ENCODE measurements around the gene MGP. TPM values are rescaled to one million over a fixed set of nuclear protein-coding genes. Genes with fewer than 3 reads are reported as not detected.

The MGP gene
- total RNA-seq, 4 donors from 2014 or later: 5.2 to 108 (median 41.4) TPM

DNA sequence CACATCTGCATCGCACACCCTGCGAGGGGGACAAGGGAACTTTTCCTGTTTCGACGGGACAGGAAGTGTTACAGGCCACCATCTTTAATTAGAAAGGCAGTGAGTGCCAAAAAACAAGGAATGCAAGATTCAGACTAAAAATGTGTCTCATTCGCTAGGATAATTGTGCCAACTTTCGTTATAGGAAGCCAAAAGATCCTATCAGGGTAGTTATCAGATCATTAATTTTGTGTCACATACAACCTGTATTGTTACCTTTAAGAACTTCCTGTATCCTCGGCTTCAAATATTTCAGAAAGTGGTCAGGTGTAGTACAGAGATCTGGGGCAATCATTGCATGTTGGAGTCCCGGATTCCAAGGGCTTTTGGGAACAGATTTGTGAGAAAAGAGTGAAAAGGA lies 19.2 kb upstream of the MGP start:
- 44 to 60% methylated on average over 5 to 8 of the region's 8 CpGs for WGBS, 2 donors
- DNase-seq: no peak
- Histone ChIP-seq H3K4me1 (peaks cover 4 to 35% (median 10%) of the 10 kb centered on the region in 3 donors), H3K27ac (peak overlapping the region; percentile 23 to 70 (median 59)), H3K4me3 (peak overlapping the region in 1 of 4 donors; percentile 23), H3K9me3 (no peaks in the 10 kb centered on the region), H3K27me3 (no peaks in the 10 kb centered on the region), H3K36me3 (no peaks in the 10 kb centered on the region)
- TF ChIP-seq, protein P1, sequence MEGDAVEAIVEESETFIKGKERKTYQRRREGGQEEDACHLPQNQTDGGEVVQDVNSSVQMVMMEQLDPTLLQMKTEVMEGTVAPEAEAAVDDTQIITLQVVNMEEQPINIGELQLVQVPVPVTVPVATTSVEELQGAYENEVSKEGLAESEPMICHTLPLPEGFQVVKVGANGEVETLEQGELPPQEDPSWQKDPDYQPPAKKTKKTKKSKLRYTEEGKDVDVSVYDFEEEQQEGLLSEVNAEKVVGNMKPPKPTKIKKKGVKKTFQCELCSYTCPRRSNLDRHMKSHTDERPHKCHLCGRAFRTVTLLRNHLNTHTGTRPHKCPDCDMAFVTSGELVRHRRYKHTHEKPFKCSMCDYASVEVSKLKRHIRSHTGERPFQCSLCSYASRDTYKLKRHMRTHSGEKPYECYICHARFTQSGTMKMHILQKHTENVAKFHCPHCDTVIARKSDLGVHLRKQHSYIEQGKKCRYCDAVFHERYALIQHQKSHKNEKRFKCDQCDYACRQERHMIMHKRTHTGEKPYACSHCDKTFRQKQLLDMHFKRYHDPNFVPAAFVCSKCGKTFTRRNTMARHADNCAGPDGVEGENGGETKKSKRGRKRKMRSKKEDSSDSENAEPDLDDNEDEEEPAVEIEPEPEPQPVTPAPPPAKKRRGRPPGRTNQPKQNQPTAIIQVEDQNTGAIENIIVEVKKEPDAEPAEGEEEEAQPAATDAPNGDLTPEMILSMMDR (IDR thresholded peaks at IDR 0.05): no peak
- TF ChIP-seq POLR2A (IDR thresholded peaks at IDR 0.05): no peak
- intact Hi-C loops (cut with DNase I): no loop called here

DNA sequence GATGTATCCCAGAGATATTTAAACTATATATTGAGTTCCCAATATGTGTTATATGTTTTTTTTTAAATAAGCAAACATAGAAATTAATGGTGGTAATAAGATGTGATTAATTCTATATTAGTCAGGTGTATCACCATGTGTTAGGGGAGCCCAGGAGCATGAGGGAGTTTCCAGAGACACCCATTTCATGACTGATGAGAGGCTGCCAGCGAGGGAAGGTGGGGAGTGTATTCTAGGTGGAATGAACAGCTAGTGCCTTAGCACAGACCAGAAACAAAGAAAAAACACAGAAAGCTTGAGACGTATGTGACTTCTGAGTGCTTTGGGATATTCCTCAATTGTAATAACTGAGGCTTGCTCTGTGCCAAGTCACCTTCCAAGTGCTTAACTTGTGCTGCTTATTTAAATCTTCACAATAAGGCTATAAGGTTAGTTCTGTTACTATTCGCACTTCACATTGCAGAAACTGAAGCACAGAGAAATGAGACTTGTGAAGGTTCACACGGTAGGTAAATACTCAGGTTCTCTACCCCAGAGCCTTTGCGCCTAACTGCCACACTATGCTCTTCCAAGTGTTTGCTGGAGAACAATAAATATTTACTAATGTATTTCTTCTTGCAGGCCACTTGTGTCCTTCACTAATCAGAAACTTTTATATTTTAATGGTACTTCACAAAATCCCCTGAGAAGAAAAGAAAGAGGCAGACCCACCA lies 17.9 kb upstream of the MGP start:
- Histone ChIP-seq H3K36me3 (no peaks in the 10 kb centered on the region), H3K9me3 (no peaks in the 10 kb centered on the region), H3K27ac (no peak overlapping the region), H3K27me3 (no peaks in the 10 kb centered on the region), H3K4me1 (peaks cover 4 to 31% (median 10%) of the 10 kb centered on the region in 3 donors), H3K4me3 (no peak overlapping the region)
- no peak for DNase-seq
- intact Hi-C loops (cut with DNase I): no loop called here
- WGBS, 2 donors: 82 to 92% methylated on average over 5 of the region's 5 CpGs
- TF ChIP-seq, protein P1 (IDR thresholded peaks at IDR 0.05): no peak
- no peak for TF ChIP-seq POLR2A (IDR thresholded peaks at IDR 0.05)

DNA sequence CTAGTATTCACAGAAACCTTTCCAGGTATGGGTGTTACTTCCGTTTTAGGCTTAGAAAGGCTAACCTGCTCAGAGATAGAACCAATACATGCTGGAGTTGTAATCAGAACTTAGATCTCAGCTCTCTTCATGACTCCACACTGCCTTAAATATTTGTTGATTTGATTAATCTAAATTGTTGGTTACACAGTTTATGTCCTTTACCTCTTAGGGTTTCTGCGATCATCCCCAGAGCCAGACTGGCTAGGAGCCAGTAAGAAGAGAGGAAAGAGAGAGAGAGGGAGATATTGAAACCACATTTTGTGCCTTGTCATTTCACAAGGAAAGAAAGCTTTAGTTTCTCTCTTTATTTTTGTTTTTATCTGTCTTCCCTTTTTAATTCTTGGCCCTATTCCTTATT lies 16.8 kb upstream of the MGP start:
- Histone ChIP-seq H3K9me3 (no peaks in the 10 kb centered on the region), H3K27ac (peak overlapping the region in 2 of 4 donors; percentile 3 to 22), H3K4me1 (peaks cover 4 to 34% (median 10%) of the 10 kb centered on the region in 3 donors), H3K4me3 (no peak overlapping the region), H3K27me3 (no peaks in the 10 kb centered on the region), H3K36me3 (no peaks in the 10 kb centered on the region)
- no peak for TF ChIP-seq POLR2A (IDR thresholded peaks at IDR 0.05)
- TF ChIP-seq, protein P1 (IDR thresholded peaks at IDR 0.05): no peak
- no peak for DNase-seq
- 51 to 71% methylated on average over 2 of the region's 2 CpGs for WGBS, 2 donors
- intact Hi-C loops (cut with DNase I): no loop called here

DNA sequence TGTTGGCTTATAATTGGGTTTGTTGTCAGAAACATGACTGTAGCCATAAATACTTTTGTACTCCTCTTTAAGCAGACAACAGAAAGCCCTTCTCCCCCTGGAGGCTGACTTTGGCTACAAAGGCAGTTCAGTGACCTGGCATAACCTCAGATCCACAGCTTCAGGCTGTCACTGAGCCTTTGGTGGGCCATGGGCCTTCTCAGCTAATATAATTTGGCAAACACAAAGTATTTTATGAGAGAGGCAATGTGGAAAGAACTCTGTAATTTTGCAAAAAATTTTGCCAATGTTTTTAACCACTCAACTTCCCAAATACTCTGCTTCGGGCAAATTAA lies 15.5 kb upstream of the MGP start:
- WGBS, 2 donors: 57 to 88% methylated on average over 1 of the region's 1 CpG
- no peak for DNase-seq
- H3K36me3 ChIP-seq: no peaks in the 10 kb centered on the region
- H3K9me3 ChIP-seq: no peaks in the 10 kb centered on the region
- H3K27me3 ChIP-seq: no peaks in the 10 kb centered on the region
- intact Hi-C loops (cut with DNase I): no loop called here
- H3K4me3 ChIP-seq: no peak overlapping the region
- no peak for TF ChIP-seq POLR2A (IDR thresholded peaks at IDR 0.05)
- TF ChIP-seq, protein P1 (IDR thresholded peaks at IDR 0.05): no peak
- H3K4me1 ChIP-seq: peaks cover 9 to 44% (median 10%) of the 10 kb centered on the region in 3 donors
- H3K27ac ChIP-seq: peak overlapping the region in 2 of 4 donors; percentile 33

DNA sequence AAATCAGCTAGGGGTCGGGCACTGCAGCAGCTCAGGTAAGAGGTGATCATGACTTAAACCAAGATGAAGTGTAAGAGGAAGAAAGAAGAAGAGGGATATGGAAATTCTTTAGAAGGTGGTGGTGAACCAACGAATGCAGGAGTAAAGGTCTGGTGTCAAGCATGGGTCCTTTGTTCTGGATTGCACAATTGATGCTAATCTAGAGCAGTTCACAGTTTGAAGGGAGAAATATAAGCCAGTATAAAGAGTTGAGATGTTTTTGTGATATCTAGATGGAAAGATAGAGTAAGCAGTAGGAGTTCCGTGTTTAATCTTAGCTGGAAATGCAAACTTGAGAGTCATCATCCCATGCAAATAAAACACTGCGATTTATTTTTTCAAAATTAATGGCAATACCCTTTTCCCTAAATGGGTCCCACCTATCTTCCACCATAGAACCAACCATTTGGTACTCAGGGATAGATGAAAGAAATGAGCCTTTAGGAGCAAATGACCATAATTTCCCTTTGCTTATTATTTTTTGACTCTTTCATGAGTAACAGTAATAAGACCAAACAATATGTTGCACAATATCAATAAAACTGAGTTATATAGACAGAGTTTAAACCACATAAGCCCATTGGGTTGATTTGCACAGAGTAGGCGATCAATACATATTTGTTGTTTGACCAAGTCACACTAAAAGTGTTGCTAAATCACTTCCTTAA lies 15.0 kb upstream of the MGP start:
- 84 to 93% methylated on average over 5 of the region's 5 CpGs for WGBS, 2 donors
- peaks cover 7 to 39% (median 9%) of the 10 kb centered on the region in 3 donors for H3K4me1 ChIP-seq
- TF ChIP-seq, protein P1 (IDR thresholded peaks at IDR 0.05): no peak
- TF ChIP-seq POLR2A (IDR thresholded peaks at IDR 0.05): no peak
- H3K4me3 ChIP-seq: no peak overlapping the region
- H3K9me3 ChIP-seq: no peaks in the 10 kb centered on the region
- intact Hi-C loops (cut with DNase I): no loop called here
- H3K27me3 ChIP-seq: no peaks in the 10 kb centered on the region
- H3K36me3 ChIP-seq: no peaks in the 10 kb centered on the region
- peak overlapping the region in 2 of 4 donors; percentile 33 for H3K27ac ChIP-seq
- no peak for DNase-seq
